Measurements from ENCODE around the gene HOXA6. TPM values are rescaled to one million over a fixed set of nuclear protein-coding genes. Genes with fewer than 3 reads are reported as not detected.

HOXA6 gene
- total RNA-seq, 1 donor from 2014 or later = not detected

DNA sequence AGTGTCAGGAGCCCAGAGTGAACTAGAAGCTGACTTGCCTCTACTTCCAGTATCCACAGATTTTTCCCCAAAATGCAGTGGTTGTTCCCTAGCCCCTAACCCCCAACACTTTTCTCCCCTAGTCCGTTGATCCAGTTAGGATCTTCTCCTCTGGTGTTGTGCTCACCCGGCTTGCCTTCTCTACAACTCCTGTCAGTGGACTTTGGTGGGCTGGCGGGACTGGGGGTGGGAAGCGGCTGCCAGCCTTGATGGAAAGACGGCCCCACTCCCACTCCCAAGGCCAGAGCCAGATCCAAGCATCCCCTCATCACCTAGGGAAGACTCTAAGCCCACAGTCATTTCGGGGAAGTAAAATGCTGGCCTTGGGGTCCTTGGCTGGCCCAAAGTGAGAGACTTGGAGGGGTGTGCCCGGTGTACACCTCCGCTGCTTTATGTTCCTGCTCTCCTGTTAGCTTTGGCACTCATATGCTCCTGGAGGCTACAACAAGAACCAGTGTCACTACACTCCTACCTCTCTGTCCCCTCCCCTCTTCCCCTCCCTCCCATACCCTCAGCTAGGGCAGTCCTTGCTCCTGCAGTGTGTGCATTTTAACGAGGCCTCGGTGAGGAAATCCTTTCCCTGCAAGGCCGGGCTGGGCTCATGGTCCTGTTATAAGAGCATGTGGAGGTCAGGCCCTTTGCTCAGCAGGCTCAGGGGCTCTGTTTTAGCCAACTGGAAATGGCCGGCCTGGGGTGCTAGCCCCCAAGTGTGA, 27.5 kb upstream of the HOXA6 start:
- intact Hi-C loops (cut with micrococcal nuclease) = no loop called here
- H3K4me3 Mint-ChIP-seq = peak overlapping the region; percentile 48
- CTCF ChIA-PET = interaction anchor here (1.3 kb wide), 1 partner anchor 14 kb away, joined by 3 read pairs; no protein-coding TSS in a partner anchor
- no peak for TF ChIP-seq CTCF (IDR thresholded peaks at IDR 0.05)
- POLR2A ChIA-PET = no interaction called here
- peak overlapping the region; percentile 30 for H3K27ac Mint-ChIP-seq
- H3K9me3 Mint-ChIP-seq = no peaks in the 10 kb centered on the region
- no peaks in the 10 kb centered on the region for H3K36me3 Mint-ChIP-seq (ENCODE audit: low read depth)
- H3K4me1 Mint-ChIP-seq = peaks cover 20% of the 10 kb centered on the region
- H3K27me3 Mint-ChIP-seq = peaks cover 62% of the 10 kb centered on the region
- ATAC-seq (ENCODE audit: low read depth) = no peak
- DNase-seq = no peak

GRCh38 chr7:27173956-27174873, 26.6 kb upstream of the HOXA6 start, which contains the start of gene HOXA10:
HOXA10 (minus strand) TSS chr7:27174320; CDS start chr7:27174306, 14 bp downstream.
- Mint-ChIP-seq H3K4me1 (peaks cover 16% of the 10 kb centered on the region), H3K27ac (no peak within 1 kb of the TSS)
- no peak for ATAC-seq (ENCODE audit: low read depth)

DNA sequence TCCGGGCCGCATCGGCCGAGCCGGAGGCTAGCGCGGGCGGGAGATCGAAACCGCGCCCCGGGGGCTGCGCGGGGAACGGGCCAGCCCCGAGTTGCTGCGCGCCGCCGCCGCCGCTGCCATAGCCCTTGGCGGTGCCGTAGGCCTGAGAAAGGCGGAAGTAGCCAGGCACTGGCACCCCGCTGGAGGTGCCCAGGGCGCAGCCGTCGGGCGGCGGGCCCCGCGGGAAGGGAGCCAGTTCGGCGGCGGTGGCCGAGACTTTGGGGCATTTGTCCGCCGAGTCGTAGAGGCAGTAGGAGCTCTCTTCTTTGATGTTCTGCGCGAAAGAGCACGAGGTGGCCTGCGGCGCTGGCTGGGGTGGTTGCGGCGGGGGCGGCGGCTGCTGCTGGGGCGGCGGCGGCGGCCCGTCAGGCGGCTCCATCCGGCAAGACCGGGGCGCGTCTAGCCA, 26.0 kb upstream of the HOXA6 start:
- peak; percentile 57 for DNase-seq
- Mint-ChIP-seq H3K4me3 (peak overlapping the region; percentile 32), H3K27me3 (peaks cover 54% of the 10 kb centered on the region), H3K36me3 (ENCODE audit: low read depth) (no peaks in the 10 kb centered on the region), H3K27ac (no peak overlapping the region), H3K4me1 (peaks cover 20% of the 10 kb centered on the region), H3K9me3 (no peaks in the 10 kb centered on the region)
- ChIA-PET POLR2A (interaction anchor here (1.7 kb wide), 1 partner anchor 10 kb away, joined by 6 read pairs; no protein-coding TSS in a partner anchor), CTCF (no interaction called here)
- intact Hi-C loops (cut with micrococcal nuclease) = loop anchor here (1.0 kb wide), 2 partner anchors 11 to 22 kb away; no protein-coding TSS in a partner anchor
- peak; percentile 86 for ATAC-seq (ENCODE audit: low read depth)
- TF ChIP-seq CTCF (IDR thresholded peaks at IDR 0.05) = no peak

More at GRCh38 chr7:27173956-27174873, 26.6 kb upstream of the HOXA6 start, which contains the start of gene HOXA10:
- intact Hi-C loops (cut with micrococcal nuclease) = loop anchor here (1.0 kb wide), 2 partner anchors 10 to 23 kb away; no protein-coding TSS in a partner anchor
- TF ChIP-seq CTCF (IDR thresholded peaks at IDR 0.05) = no peak
- Mint-ChIP-seq H3K4me3 (peak within 1 kb of the TSS; percentile 55), H3K36me3 (ENCODE audit: low read depth) (no peaks in the 10 kb centered on the region), H3K9me3 (no peaks in the 10 kb centered on the region), H3K27me3 (peaks cover 55% of the 10 kb centered on the region)
- ChIA-PET POLR2A (interaction anchor here (1.7 kb wide), 1 partner anchor 9 kb away, joined by 6 read pairs; no protein-coding TSS in a partner anchor), CTCF (no interaction called here)
- DNase-seq = peak; percentile 17

DNA sequence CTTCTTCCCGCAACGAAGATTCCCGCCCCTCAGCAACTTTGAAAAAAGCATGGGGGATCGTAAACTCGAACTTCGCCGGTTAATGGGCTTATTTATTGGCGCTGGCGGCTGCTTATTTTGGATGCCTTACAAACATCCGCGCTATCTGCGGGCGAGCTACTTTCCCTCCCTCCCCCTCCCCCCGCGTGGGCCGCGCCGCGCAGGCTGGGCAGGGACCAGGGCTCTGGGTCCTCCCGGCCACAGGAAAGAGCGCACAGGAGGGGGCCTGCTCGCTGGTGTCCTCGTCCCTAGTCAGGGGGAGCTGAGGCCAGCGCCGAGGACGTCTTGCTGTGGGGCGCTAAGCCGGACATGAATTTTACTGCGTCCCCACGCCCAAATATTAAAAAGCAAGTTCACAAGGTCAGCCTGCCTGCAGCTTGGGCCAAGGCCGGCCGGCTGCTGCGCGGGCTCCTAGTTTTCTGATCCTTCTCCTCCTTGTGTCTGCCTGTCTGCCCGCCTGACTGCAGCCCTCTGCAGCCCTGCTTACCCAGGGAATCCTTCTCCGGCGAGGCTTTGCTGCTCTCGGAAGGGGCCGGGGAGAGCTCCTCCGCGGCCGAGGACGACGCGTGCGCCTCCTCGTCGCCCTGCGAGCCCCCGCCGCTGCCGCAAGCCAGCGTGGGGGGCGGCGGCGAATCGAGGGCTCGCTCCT, 25.4 kb upstream of the HOXA6 start:
- intact Hi-C loops (cut with micrococcal nuclease) = loop anchor here (1.0 kb wide), 2 partner anchors 11 to 22 kb away; no protein-coding TSS in a partner anchor
- peaks cover 54% of the 10 kb centered on the region for H3K27me3 Mint-ChIP-seq
- POLR2A ChIA-PET = interaction anchor here (1.7 kb wide), 1 partner anchor 10 kb away, joined by 6 read pairs; no protein-coding TSS in a partner anchor
- TF ChIP-seq CTCF (IDR thresholded peaks at IDR 0.05) = no peak
- DNase-seq = no peak
- no peaks in the 10 kb centered on the region for H3K36me3 Mint-ChIP-seq (ENCODE audit: low read depth)
- no peaks in the 10 kb centered on the region for H3K9me3 Mint-ChIP-seq
- H3K4me1 Mint-ChIP-seq = peaks cover 20% of the 10 kb centered on the region
- ATAC-seq (ENCODE audit: low read depth) = peak; percentile 32
- H3K4me3 Mint-ChIP-seq = peak overlapping the region; percentile 55
- no peak overlapping the region for H3K27ac Mint-ChIP-seq
- CTCF ChIA-PET = interaction anchor here (2.0 kb wide), 1 partner anchor 803 kb away, joined by 6 read pairs; no protein-coding TSS in a partner anchor

Data from activated B cell treated with CpG ODN at 0.5 μM for 24 hours (primary cell).